Motor neuron (in vitro differentiated cells): Measurements from ENCODE around the gene ZFTA. TPM values are rescaled to one million over a fixed set of nuclear protein-coding genes. Genes with fewer than 3 reads are reported as not detected.
A peak's percentile ranks its signal among the peaks of the same experiment; 100 is the strongest.
"Not testable (repeated sequence)": the region's sequence is repeated elsewhere in the genome, so short reads cannot be mapped to it uniquely, and the experiment has no call there.

ENCODE experiments used
- ATAC-seq, 8 experiments: fragments of 200-7000 bp; cut with Tn5 transposase; replicated peaks in 6 of 8; 2 replicates each; pipeline ENCODE4 v1.8.0; 2021; ENCODE audit warnings: mild to moderate bottlenecking in 8 of 8, moderate library complexity in 8 of 8
- H3K27ac ChIP-seq, 2 donors: fragments of 250-450 bp; sonication (Bioruptor Pico); 2 replicates each; pipeline ENCODE4 v1.9.0; 2021; ENCODE audit warnings: antibody characterized with exemption in 2 of 2, mild to moderate bottlenecking in 2 of 2, moderate library complexity in 1 of 2
- H3K4me1 ChIP-seq, 2 donors: fragments of 250-450 bp; sonication (Bioruptor Pico); replicated peaks in 1 of 2; 2 replicates each; pipeline ENCODE4 v1.6.1; 2021; ENCODE audit warnings: antibody characterized with exemption in 2 of 2, mild to moderate bottlenecking in 2 of 2, moderate library complexity in 1 of 2
- H3K4me3 ChIP-seq, 5 donors: fragments of 250-450 bp; sonication (Bioruptor Pico); 2 replicates each; pipeline ENCODE4 v1.9.0; 2021; ENCODE audit warnings: antibody characterized with exemption in 5 of 5, mild to moderate bottlenecking in 5 of 5, moderate library complexity in 4 of 5
- WGBS, 10 experiments: fragments of 450-650 bp; shearing (Covaris generic); methylation state at CpG; one replicate each; pipeline ENCODE4 v1.0.0; 2022; 5-methylcytosine and 5-hydroxymethylcytosine counted together
- in situ Hi-C, 9 experiments: fragments of 400-800 bp; cut with MboI; loops; one replicate each; pipeline ENCODE4 v1.15.0; 2021; ENCODE audit warnings: low sequenced_read_pairs in 9 of 9, low pct_unique_long_range_greater_than_20kb in 2 of 9; ENCODE audit not compliant: unreplicated experiment in 9 of 9
- total RNA-seq, 8 experiments: library from RNA; unstranded; fragments of 300-600 nt; gene quantifications; 2 replicates each; pipeline versions ENCODE4 v1.2.3 to v1.2.4, GENCODE V29; 2022

ZFTA gene
- 10 to 100 TPM; 22.3 to 81.0 (median 35.1) TPM for total RNA-seq

GRCh38 chr11:63768237-63769041 lies at the start of gene ZFTA:
TSS of gene ZFTA (minus strand) at chr11:63768775. CDS start at chr11:63768622, 153 bp downstream.
- ATAC-seq, result peak; percentile 35 to 67 (median 43)
- peak within 1 kb of the TSS; percentile 96 to 98 for H3K27ac ChIP-seq
- H3K4me1 ChIP-seq, result peaks cover 38 to 39% of the 10 kb centered on the region in 2 donors
- WGBS, 10 experiments, result no CpG with 5 or more reads among the region's 113 CpGs
- in situ Hi-C loops, result no loop called here
- peak within 1 kb of the TSS; percentile 77 to 99 (median 95) for H3K4me3 ChIP-seq

- WGBS, 10 experiments, result 89 to 100% (median 93%) methylated on average over 1 to 10 of the region's 27 CpGs; no CpG with 5 or more reads in 4 of the 10 experiments
- in situ Hi-C loops, result no loop called here
- Histone ChIP-seq H3K4me3 (no peak overlapping the region), H3K27ac (no peak overlapping the region), H3K4me1 (peaks cover 9 to 11% of the 10 kb centered on the region in 2 donors)
- no peak for ATAC-seq
These were observed 49.4 kb upstream of the ZFTA start for GRCh38 chr11:63817758-63818498.

- no peak overlapping the region for H3K27ac ChIP-seq
- in situ Hi-C loops, result no loop called here
- H3K4me1 ChIP-seq, result peaks cover 9 to 18% of the 10 kb centered on the region in 2 donors
- H3K4me3 ChIP-seq, result no peak overlapping the region
- ATAC-seq, result no peak
- 93 to 100% (median 100%) methylated on average over 1 to 3 of the region's 3 CpGs; no CpG with 5 or more reads in 5 of the 10 experiments for WGBS, 10 experiments
These were observed 48.2 kb upstream of the ZFTA start for GRCh38 chr11:63816732-63817131.

GRCh38 chr11:63816166-63816565 lies 47.6 kb upstream of the ZFTA start:
- in situ Hi-C loops, result no loop called here
- no peak for ATAC-seq
- H3K4me3 ChIP-seq, result no peak overlapping the region
- H3K4me1 ChIP-seq, result peaks cover 9 to 21% of the 10 kb centered on the region in 2 donors
- no peak overlapping the region for H3K27ac ChIP-seq
- WGBS, 10 experiments, result 89 to 100% (median 97%) methylated on average over 2 to 6 of the region's 6 CpGs; no CpG with 5 or more reads in 1 of the 10 experiments

- ATAC-seq, result peak in 4 of 8 experiments; percentile 1 to 4 (median 3)
- Histone ChIP-seq H3K4me1 (peaks cover 9 to 21% of the 10 kb centered on the region in 2 donors), H3K4me3 (peak overlapping the region; percentile 67 to 92 (median 79)), H3K27ac (peak overlapping the region in 1 of 2 donors; percentile 89)
- WGBS, 10 experiments, result 0 to 20% (median 3%) methylated on average over 2 to 7 of the region's 7 CpGs; no CpG with 5 or more reads in 2 of the 10 experiments
- in situ Hi-C loops, result no loop called here
These were observed 45.8 kb upstream of the ZFTA start for GRCh38 chr11:63814383-63814736.

GRCh38 chr11:63813563-63814382 lies 45.2 kb upstream of the ZFTA start:
- peak overlapping the region; percentile 74 to 89 for H3K27ac ChIP-seq
- 0% methylated on average over 1 to 5 of the region's 74 CpGs; no CpG with 5 or more reads in 7 of the 10 experiments for WGBS, 10 experiments
- H3K4me3 ChIP-seq, result peak overlapping the region; percentile 67 to 92 (median 79)
- in situ Hi-C loops, result no loop called here
- ATAC-seq, result peak; percentile 57 to 74 (median 70)
- peaks cover 9 to 21% of the 10 kb centered on the region in 2 donors for H3K4me1 ChIP-seq

GRCh38 chr11:63813035-63813562 lies 44.5 kb upstream of the ZFTA start, which contains the start of gene SPINDOC:
TSS of gene SPINDOC (plus strand) at chr11:63813456. CDS start at chr11:63813687, 231 bp downstream.
- Histone ChIP-seq H3K4me3 (peak within 1 kb of the TSS; percentile 67 to 92 (median 79)), H3K27ac (peak within 1 kb of the TSS; percentile 74 to 89)

GRCh38 chr11:63811522-63811921 lies 42.9 kb upstream of the ZFTA start:
- no peak for ATAC-seq
- H3K27ac ChIP-seq, result no peak overlapping the region
- peaks cover 9 to 21% of the 10 kb centered on the region in 2 donors for H3K4me1 ChIP-seq
- 66 to 100% (median 88%) methylated on average over 1 to 3 of the region's 3 CpGs; no CpG with 5 or more reads in 6 of the 10 experiments for WGBS, 10 experiments
- H3K4me3 ChIP-seq, result peak overlapping the region in 1 of 5 donors; percentile 79
- in situ Hi-C loops, result no loop called here

More at GRCh38 chr11:63813035-63813562, 44.5 kb upstream of the ZFTA start, which contains the start of gene SPINDOC:
- ATAC-seq, result peak; percentile 86 to 90 (median 87)
- 0 to 6% (median 2%) methylated on average over 2 to 8 of the region's 65 CpGs; no CpG with 5 or more reads in 6 of the 10 experiments for WGBS, 10 experiments
- peaks cover 9 to 21% of the 10 kb centered on the region in 2 donors for H3K4me1 ChIP-seq
- in situ Hi-C loops, result no loop called here

- ATAC-seq, H3K27ac ChIP-seq, H3K4me3 ChIP-seq, in situ Hi-C loops: not testable (repeated sequence)
- WGBS, 10 experiments, result 80 to 100% (median 93%) methylated on average over 1 to 7 of the region's 11 CpGs; no CpG with 5 or more reads in 3 of the 10 experiments
- H3K4me1 ChIP-seq, result peaks cover 9 to 19% of the 10 kb centered on the region in 2 donors
These were observed 41.8 kb upstream of the ZFTA start for GRCh38 chr11:63810383-63810782.

- no peak overlapping the region for H3K4me3 ChIP-seq
- in situ Hi-C loops, result no loop called here
- no peak overlapping the region for H3K27ac ChIP-seq
- 47 to 100% (median 80%) methylated on average over 1 to 7 of the region's 9 CpGs; no CpG with 5 or more reads in 2 of the 10 experiments for WGBS, 10 experiments
- no peaks in the 10 kb centered on the region for H3K4me1 ChIP-seq
- no peak for ATAC-seq
These were observed 37.4 kb upstream of the ZFTA start for GRCh38 chr11:63805844-63806415.

- H3K27ac ChIP-seq, result no peak overlapping the region
- WGBS, 10 experiments, result 50 to 100% (median 78%) methylated on average over 1 to 6 of the region's 6 CpGs; no CpG with 5 or more reads in 1 of the 10 experiments
- no peak overlapping the region for H3K4me3 ChIP-seq
- ATAC-seq, result no peak
- in situ Hi-C loops, result no loop called here
- no peaks in the 10 kb centered on the region for H3K4me1 ChIP-seq
These were observed 35.7 kb upstream of the ZFTA start for GRCh38 chr11:63804259-63804658.
